Adipose tissue (tissue), 3 donors: ENCODE results near the gene ZNF490. TPM values are rescaled to one million over a fixed set of nuclear protein-coding genes. Genes with fewer than 3 reads are reported as not detected.

ENCODE experiments used
- H3K27ac ChIP-seq: one replicate; pipeline ENCODE4 v1.5.1; 2013; ENCODE audit warnings: low read depth, low read length
- WGBS, 3 donors: extraction: QIAGEN DNeasy Blood & Tissue Kit; methylation state at CpG; one replicate each; pipeline ENCODE4 v1.1.7; 2013; 5-methylcytosine and 5-hydroxymethylcytosine counted together
- polyA plus RNA-seq, 3 donors: library from polyadenylated mRNA; stranded (reverse); fragments of 200-250 nt; gene quantifications; one replicate each; pipeline ENCODE4 v1.2.3, GENCODE V29; 2013
- donor health status: healthy with polysubstance abuse.
- donor health status: Bipolar disorder and iron deficiency.
- donor health status: healthy.

ZNF490 gene
- polyA plus RNA-seq, 3 donors: 0.45 to 0.55 (median 0.51) TPM

DNA sequence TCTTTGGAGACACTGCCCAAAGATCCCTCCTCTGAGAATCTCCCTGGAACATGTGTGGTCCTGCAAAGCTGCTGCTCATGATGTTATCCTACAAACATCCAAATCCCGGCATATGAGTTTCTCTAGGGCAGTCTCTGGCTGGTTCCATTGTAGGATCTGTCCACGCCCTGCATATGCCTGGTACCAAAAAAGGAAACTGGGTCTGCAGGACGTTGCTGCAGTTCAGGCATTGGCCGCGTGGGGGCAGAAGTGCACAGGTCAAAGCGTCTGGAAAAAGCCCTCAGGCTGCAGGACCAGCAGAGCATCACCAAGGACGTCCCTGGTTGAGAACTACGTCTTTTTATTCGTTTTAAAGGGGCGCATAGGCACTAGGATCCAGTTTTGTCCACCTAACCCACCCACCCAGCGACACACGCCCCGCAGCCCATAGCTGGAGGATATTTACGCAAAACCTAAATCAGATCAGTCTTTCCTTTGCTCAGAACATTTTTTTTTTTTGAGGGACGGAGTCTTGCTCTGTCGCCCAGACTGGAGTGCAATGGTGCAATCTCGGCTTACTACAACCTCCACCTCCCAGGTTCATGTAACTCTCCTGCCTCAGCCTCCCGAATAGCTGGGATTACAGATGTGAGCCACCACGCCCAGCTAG, 46.5 kb downstream of the ZNF490 start:
- no peak overlapping the region for H3K27ac ChIP-seq
- WGBS, 3 donors: 16 to 23% (median 21%) methylated on average over 19 of the region's 19 CpGs

DNA sequence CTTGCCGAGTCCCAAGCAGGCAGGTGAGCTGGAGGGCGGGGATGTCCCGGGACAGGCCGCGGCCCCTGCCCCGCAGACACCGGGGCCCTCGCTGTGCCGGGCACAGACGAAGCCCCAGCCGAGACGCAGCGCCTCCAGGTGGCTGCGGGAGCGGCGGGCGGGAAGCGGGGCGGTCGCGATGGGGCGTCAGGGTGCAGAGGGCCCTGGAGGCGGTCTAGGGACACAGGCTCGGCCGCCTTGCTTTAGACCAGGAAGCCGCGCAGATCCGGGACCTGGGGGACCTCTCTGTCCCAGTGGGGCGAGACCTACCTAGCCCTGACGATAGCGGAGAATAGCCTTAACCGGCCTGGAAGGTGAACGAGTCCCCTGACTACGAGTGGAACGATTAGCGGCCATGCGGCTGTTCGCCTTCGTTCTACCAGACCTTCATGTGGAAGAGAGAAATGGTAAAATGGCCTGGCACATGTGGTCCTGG, 55.1 kb downstream of the ZNF490 start:
- 34 to 45% (median 39%) methylated on average over 35 to 39 of the region's 39 CpGs for WGBS, 3 donors

DNA sequence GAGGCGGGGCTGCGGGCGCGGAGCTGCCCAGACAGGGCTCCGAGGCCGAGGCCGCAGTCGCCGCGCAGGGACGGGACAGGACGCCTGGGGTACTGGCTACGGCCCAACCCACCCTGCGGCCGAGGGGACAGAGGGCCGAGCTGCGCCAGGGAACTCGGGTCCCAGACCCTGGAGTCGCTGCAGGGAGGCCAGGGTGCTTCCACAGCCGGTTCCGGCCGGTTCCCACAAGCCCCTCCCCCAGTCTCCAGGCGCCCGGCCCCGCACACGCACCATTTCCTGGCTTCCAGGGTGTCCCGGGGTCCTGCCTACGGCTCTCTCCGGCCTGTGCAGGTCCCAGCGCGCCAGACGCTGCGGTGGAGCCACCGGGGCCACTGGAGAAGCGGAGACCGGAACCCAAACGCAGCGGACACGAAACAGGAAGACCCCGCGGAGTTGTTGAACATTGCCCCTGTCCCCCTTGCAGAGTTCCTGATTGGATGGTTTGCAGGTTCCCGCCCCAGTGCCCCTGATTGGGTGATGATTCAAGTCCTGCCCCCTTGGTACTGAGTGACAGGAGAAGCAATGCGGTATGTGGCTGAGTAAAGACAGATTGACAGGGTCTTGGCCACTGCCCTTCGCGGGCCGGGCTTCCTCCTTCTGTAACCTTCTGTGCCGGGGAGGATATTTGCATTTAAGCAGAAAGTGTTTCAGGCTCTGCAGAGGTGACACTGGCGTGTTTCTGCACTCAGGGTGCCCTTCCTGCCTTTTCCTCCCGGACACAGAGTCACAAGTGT, 59.4 kb downstream of the ZNF490 start, which contains the start of gene ZNF564:
Gene ZNF564, minus strand, starts transcription at position 423 of the 773 bp plus-strand sequence. Its CDS starts 150 bp downstream, at position 273.
- WGBS, 3 donors: 0% methylated on average over 45 to 49 of the region's 49 CpGs

More for the DNA sequence above, 55.1 kb downstream of the ZNF490 start:
- H3K27ac ChIP-seq: no peak overlapping the region

DNA sequence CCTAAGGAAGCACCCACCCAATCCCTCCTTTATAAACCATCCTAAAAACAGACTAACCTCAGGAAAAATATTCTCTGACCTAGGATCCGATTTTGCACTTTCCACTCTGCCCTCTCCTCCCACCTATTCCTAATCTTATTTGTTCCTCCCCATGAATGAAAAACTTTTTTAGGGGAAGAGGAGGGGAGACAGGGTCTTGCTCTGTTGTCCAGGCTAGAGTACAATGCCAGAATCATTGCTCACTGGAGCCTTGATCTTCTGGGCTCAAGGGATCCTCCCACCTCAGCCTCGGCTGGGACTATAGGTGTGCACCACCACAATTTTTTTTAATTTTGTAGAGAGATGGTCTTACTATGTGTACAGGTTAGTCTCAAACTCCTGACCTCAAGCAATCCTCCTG, 63.7 kb downstream of the ZNF490 start:
- WGBS, 3 donors: 80 to 87% (median 86%) methylated on average over 2 of the region's 2 CpGs
- no peak overlapping the region for H3K27ac ChIP-seq

More for the DNA sequence above, 59.4 kb downstream of the ZNF490 start, which contains the start of gene ZNF564:
- peak within 1 kb of the TSS; percentile 85 for H3K27ac ChIP-seq

DNA sequence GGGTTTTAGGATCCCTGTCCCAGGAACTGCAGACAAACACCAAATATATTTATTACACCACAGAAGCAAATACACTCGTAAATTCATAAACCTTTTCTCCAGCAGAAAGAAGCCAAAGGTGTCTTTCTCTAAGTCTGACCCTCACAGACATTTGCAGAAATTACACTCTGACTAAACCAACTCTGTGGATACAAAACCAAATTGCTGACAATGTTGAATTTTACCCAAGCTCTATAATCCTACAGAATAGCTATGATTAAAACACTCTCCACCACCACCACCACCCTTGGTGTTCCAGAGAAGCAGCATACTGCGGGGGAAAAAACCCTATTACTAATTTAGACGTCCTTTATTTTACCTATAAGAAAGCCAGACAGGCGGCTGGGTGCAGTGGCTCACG, 64.5 kb downstream of the ZNF490 start:
- 93 to 95% (median 94%) methylated on average over 5 of the region's 5 CpGs for WGBS, 3 donors
- H3K27ac ChIP-seq: no peak overlapping the region

DNA sequence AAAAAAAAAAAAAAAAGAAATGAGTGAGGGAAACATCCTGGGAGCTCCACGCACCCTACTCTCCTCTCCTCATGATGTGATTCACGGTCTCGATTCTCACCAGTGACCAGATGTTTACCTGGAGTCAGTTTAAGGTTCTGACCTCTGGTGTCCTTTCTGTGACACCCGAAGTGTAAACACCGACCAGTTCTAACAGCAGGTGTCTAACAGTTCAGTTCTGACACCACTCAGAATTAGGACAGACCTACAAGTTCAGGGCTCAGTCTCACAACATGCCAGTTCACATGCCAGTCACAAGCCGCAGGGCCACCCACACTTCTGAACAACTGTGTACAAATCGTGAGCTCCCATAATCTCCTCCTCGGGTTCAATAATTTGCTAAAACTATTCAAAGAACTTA, 65.3 kb downstream of the ZNF490 start:
- 56 to 95% (median 91%) methylated on average over 8 of the region's 8 CpGs for WGBS, 3 donors
- no peak overlapping the region for H3K27ac ChIP-seq

DNA sequence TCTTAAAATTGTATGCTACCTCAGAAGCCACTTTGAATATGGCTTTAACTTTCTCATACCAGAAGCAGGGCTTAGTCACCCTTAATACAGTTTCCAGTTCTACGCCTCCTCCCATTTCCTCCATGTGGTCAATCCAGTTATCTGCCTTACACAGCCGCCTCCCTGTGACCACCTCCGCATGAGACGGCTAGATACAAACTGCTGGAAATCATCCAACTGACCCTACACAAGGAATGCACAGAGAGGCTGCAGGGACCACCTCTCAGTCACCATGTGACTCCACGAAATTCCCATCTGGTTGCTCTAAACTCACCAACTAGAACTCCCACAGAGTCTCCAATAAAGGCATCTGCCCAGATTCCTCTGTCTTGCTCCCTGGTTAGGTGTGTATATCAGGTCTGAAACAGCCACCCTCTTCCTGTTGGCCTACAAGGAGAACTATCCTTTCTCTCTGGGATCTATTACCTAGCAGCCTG, 66.2 kb downstream of the ZNF490 start:
- no peak overlapping the region for H3K27ac ChIP-seq
- 34 to 83% (median 51%) methylated on average over 5 of the region's 5 CpGs for WGBS, 3 donors

DNA sequence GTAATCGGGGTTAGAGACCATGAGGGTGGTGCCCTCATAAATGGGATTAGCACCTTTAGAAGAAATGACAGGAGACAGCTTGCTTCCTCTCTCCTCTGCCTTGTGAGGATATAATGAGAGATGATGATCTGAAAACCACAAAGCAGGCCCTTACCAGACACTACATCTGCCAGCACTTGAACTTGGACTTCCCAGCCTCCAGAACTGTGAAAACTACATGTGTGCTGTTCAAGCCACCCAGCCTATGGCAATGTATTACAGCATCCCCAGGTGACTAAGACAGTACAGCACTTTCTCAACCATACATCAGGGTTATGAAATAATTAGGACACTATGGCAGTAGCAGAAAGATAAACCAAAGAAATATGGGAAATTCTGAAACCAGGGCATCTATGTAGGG, 66.8 kb downstream of the ZNF490 start:
- 87 to 100% (median 97%) methylated on average over 1 of the region's 1 CpG for WGBS, 3 donors
- H3K27ac ChIP-seq: no peak overlapping the region

Other genes starting within 250 kb of the ZNF490 start
- gene ZNF442, start 245.1 kb downstream of the ZNF490 start, polyA plus RNA-seq: 1 to 10 TPM in 2 of 3 donors, under 1 TPM in 1; 0.67 to 1.3 (median 1.0) TPM
- 1 to 10 TPM; 1.4 to 3.6 (median 2.5) TPM for gene ZNF799, start 209.5 kb downstream of the ZNF490 start, polyA plus RNA-seq
- 1 to 10 TPM in 1 of 3 donors, under 1 TPM in 2; 0.67 to 1.2 (median 0.76) TPM for gene ZNF443, start 169.8 kb downstream of the ZNF490 start, polyA plus RNA-seq
- under 1 TPM; 0.34 to 0.79 (median 0.49) TPM for gene ZNF709, start 126.0 kb downstream of the ZNF490 start, polyA plus RNA-seq
- 1 to 10 TPM; 1.7 to 4.3 (median 3.2) TPM for gene ZNF564, start 59.3 kb downstream of the ZNF490 start, polyA plus RNA-seq
- gene ZNF791, start 107 bp upstream of the ZNF490 start, polyA plus RNA-seq: 1 to 10 TPM; 4.0 to 7.6 (median 4.4) TPM
- gene MAN2B1, start 55.9 kb upstream of the ZNF490 start, polyA plus RNA-seq: 10 to 100 TPM; 26.7 to 68.3 (median 44.5) TPM
- 10 to 100 TPM; 11.0 to 16.3 (median 11.8) TPM for gene WDR83, start 56.0 kb upstream of the ZNF490 start, polyA plus RNA-seq
- gene DHPS, start 71.1 kb upstream of the ZNF490 start, polyA plus RNA-seq: 10 to 100 TPM; 55.8 to 69.6 (median 68.3) TPM
- gene GNG14, start 77.2 kb upstream of the ZNF490 start, polyA plus RNA-seq: not detected
- 1 to 10 TPM; 3.9 to 7.4 (median 6.6) TPM for gene FBXW9, start 85.8 kb upstream of the ZNF490 start, polyA plus RNA-seq
- 10 to 100 TPM; 14.3 to 36.9 (median 21.9) TPM for gene TNPO2, start 113.1 kb upstream of the ZNF490 start, polyA plus RNA-seq
- gene TRIR, start 123.9 kb upstream of the ZNF490 start, polyA plus RNA-seq: 100 to 1,000 TPM; 143 to 267 (median 219) TPM
- gene GET3, start 126.7 kb upstream of the ZNF490 start, polyA plus RNA-seq: 10 to 100 TPM; 50.9 to 94.1 (median 93.1) TPM
- under 1 TPM in 1 of 3 donors, not detected in 2; 0.07 TPM for gene BEST2, start 141.0 kb upstream of the ZNF490 start, polyA plus RNA-seq
- 100 to 1,000 TPM in 1 of 3 donors, 10 to 100 TPM in 2; 41.1 to 210 (median 57.2) TPM for gene HOOK2, start 164.7 kb upstream of the ZNF490 start, polyA plus RNA-seq
- gene JUNB, start 180.7 kb upstream of the ZNF490 start, polyA plus RNA-seq: 1,000 to 10,000 TPM in 2 of 3 donors, 100 to 1,000 TPM in 1; 120 to 1,553 (median 1,136) TPM
- 100 to 1,000 TPM; 159 to 386 (median 207) TPM for gene PRDX2, start 191.0 kb upstream of the ZNF490 start, polyA plus RNA-seq
- 1 to 10 TPM in 1 of 3 donors, under 1 TPM in 2; 0.38 to 1.8 (median 0.52) TPM for gene THSD8, start 191.3 kb upstream of the ZNF490 start, polyA plus RNA-seq
- 1 to 10 TPM; 3.3 to 6.4 (median 5.6) TPM for gene RNASEH2A, start 195.8 kb upstream of the ZNF490 start, polyA plus RNA-seq
- under 1 TPM in 2 of 3 donors, not detected in 1; 0.10 to 0.46 TPM for gene RTBDN, start 223.8 kb upstream of the ZNF490 start, polyA plus RNA-seq
- 1 to 10 TPM in 1 of 3 donors, under 1 TPM in 1, not detected in 1; 0.18 to 2.3 TPM for gene MAST1, start 227.7 kb upstream of the ZNF490 start, polyA plus RNA-seq